H1 (cell line): ENCODE results near the gene SHANK1. TPM values are rescaled to one million over a fixed set of nuclear protein-coding genes. Genes with fewer than 3 reads are reported as not detected.

ENCODE experiments used
- CTCF ChIA-PET: fragments of 300-600 bp; sonication (Branson Sonifier 250); formaldehyde crosslinking; loops from one replicate; lab custom pipeline; 2021; ENCODE audit not compliant: partially characterized antibody; lab: Charles Lee
- POLR2A ChIA-PET: fragments of 300-600 bp; sonication (Branson Sonifier 250); formaldehyde crosslinking; loops from one replicate; lab custom pipeline; 2021; ENCODE audit warnings: inconsistent platforms; ENCODE audit not compliant: partially characterized antibody; lab: Charles Lee
- DNase-seq, 2 experiments: peaks; one replicate each; pipeline versions ENCODE4 v3.0.0 to v3.0.0-alpha.2; 2010 to 2022; ENCODE audit warnings: low spot score in 2 of 2, low read depth in 1 of 2, mixed read lengths in 1 of 2
- FAIRE-seq: peaks from 2 replicates; lab custom pipeline; 2011; peaks lifted over from hg19 to GRCh38; lab: Jason Lieb, UNC
- H2AFZ ChIP-seq: 2 replicates; pipeline ENCODE4 v1.8.1; 2012; ENCODE audit warnings: low read length, inconsistent platforms
- H2AK5ac ChIP-seq: 2 replicates; pipeline ENCODE4 v1.6.1; 2013; ENCODE audit warnings: low read depth, low read length
- H2BK120ac ChIP-seq: replicated peaks from 2 replicates; pipeline ENCODE3; 2013; ENCODE audit warnings: low read depth, low read length, inconsistent platforms
- H2BK12ac ChIP-seq: 2 replicates; pipeline ENCODE4 v1.6.1; 2013; ENCODE audit warnings: low read depth, low read length
- H2BK15ac ChIP-seq: 2 replicates; pipeline ENCODE4 v1.6.1; 2013; ENCODE audit warnings: low read length
- H2BK20ac ChIP-seq: 2 replicates; pipeline ENCODE4 v1.6.1; 2013; ENCODE audit warnings: low read length
- H2BK5ac ChIP-seq: 2 replicates; pipeline ENCODE4 v1.6.1; 2013; ENCODE audit warnings: low read depth, low read length
- H3K14ac ChIP-seq: 2 replicates; pipeline ENCODE4 v1.6.1; 2013; ENCODE audit warnings: inconsistent platforms; ENCODE audit not compliant: insufficient read length
- H3K18ac ChIP-seq: 2 replicates; pipeline ENCODE4 v1.6.1; 2013; ENCODE audit warnings: low read length; ENCODE audit errors: extremely low read depth
- H3K23ac ChIP-seq: 2 replicates; pipeline ENCODE4 v1.6.1; 2013; ENCODE audit warnings: inconsistent platforms; ENCODE audit not compliant: insufficient read length
- H3K23me2 ChIP-seq: 2 replicates; pipeline ENCODE4 v1.6.1; 2013; ENCODE audit warnings: low read depth, low read length
- H3K27ac ChIP-seq: 2 replicates; pipeline ENCODE4 v1.6.1; 2011; ENCODE audit warnings: low read depth, low read length, inconsistent platforms
- H3K27me3 ChIP-seq, 4 experiments: replicated peaks in 1 of 4; 1 replicate in 1 of 4; 2 replicates in 3 of 4; pipeline versions ENCODE4 v1.6.1 to v1.8.1; 2011 to 2013; ENCODE audit warnings: low read length in 3 of 4, mild to moderate bottlenecking in 3 of 4, inconsistent platforms in 2 of 4, mixed read lengths in 2 of 4, moderate library complexity in 1 of 4; ENCODE audit not compliant: control insufficient read depth in 3 of 4, insufficient read depth in 3 of 4; ENCODE audit errors: extremely low read depth in 1 of 4
- H3K36me3 ChIP-seq, 4 experiments: 2 replicates each; pipeline versions ENCODE4 v1.6.1 to v1.8.1; 2011 to 2013; ENCODE audit warnings: mild to moderate bottlenecking in 4 of 4, low read length in 3 of 4, moderate library complexity in 2 of 4, control low read depth in 1 of 4, inconsistent platforms in 1 of 4; ENCODE audit not compliant: insufficient read depth in 4 of 4, control insufficient read depth in 2 of 4
- H3K4ac ChIP-seq: replicated peaks from 2 replicates; pipeline ENCODE3; 2013; ENCODE audit warnings: low read length, low read depth, mixed read lengths, inconsistent platforms; ENCODE audit not compliant: insufficient read length
- H3K4me1 ChIP-seq, 4 experiments: replicated peaks in 1 of 4; 1 replicate in 1 of 4; 2 replicates in 3 of 4; pipeline versions ENCODE4 v1.6.1 to v1.8.1; 2011 to 2013; ENCODE audit warnings: low read length in 3 of 4, inconsistent platforms in 2 of 4, mixed read lengths in 1 of 4; ENCODE audit not compliant: insufficient read depth in 4 of 4, control insufficient read depth in 3 of 4
- H3K4me2 ChIP-seq, 2 experiments: 2 replicates each; pipeline versions ENCODE4 v1.6.1 to v1.8.1; 2011 to 2013; ENCODE audit warnings: low read depth in 2 of 2, low read length in 2 of 2, control low read depth in 1 of 2, inconsistent platforms in 1 of 2, mild to moderate bottlenecking in 1 of 2; ENCODE audit not compliant: insufficient read depth in 1 of 2
- H3K4me3 ChIP-seq, 4 experiments: fragments of 200-600, 300-600 bp in 1 of 4; sonication (generic), shearing (Covaris generic), sonication (Bioruptor Twin) in 1 of 4; 2 replicates each; pipeline versions ENCODE4 v1.5.1 to v1.8.1; 2011 to 2016; ENCODE audit warnings: low read length in 4 of 4, low read depth in 3 of 4, control low read depth in 2 of 4, inconsistent platforms in 2 of 4, mild to moderate bottlenecking in 2 of 4, mixed read lengths in 1 of 4, moderate library complexity in 1 of 4; ENCODE audit not compliant: insufficient read depth in 2 of 4; ENCODE audit errors: extremely low read depth in 1 of 4
- H3K56ac ChIP-seq: replicated peaks from 2 replicates; pipeline ENCODE3; 2013; ENCODE audit warnings: low read depth, mild to moderate bottlenecking, mixed read lengths, low read length, inconsistent platforms; ENCODE audit not compliant: insufficient read length
- H3K79me1 ChIP-seq: 2 replicates; pipeline ENCODE4 v1.6.1; 2013; ENCODE audit warnings: low read depth, low read length, control low read depth
- H3K79me2 ChIP-seq, 2 experiments: 2 replicates each; pipeline versions ENCODE4 v1.6.1 to v1.8.1; 2012 to 2013; ENCODE audit warnings: low read length in 2 of 2, mild to moderate bottlenecking in 2 of 2, inconsistent platforms in 1 of 2; ENCODE audit not compliant: insufficient read depth in 2 of 2, control insufficient read depth in 1 of 2
- H3K9ac ChIP-seq, 4 experiments: replicated peaks in 1 of 4; 1 replicate in 1 of 4; 2 replicates in 3 of 4; pipeline versions ENCODE4 v1.6.1 to v1.8.1; 2011 to 2013; ENCODE audit warnings: low read depth in 3 of 4, low read length in 3 of 4, control low read depth in 2 of 4, mild to moderate bottlenecking in 2 of 4, moderate library complexity in 2 of 4, inconsistent platforms in 1 of 4; ENCODE audit errors: extremely low read depth in 1 of 4
- H3K9me3 ChIP-seq, 2 experiments: 2 replicates each; pipeline versions ENCODE4 v1.6.1 to v1.8.1; 2012 to 2013; ENCODE audit warnings: mild to moderate bottlenecking in 2 of 2, moderate library complexity in 2 of 2, control low read depth in 1 of 2, inconsistent platforms in 1 of 2, low read depth in 1 of 2, low read length in 1 of 2, mixed read lengths in 1 of 2; ENCODE audit not compliant: insufficient read depth in 2 of 2
- H4K20me1 ChIP-seq, 2 experiments: replicated peaks in 1 of 2; 2 replicates each; pipeline versions ENCODE3 to v1.8.1; 2011 to 2013; ENCODE audit warnings: inconsistent platforms in 2 of 2, low read length in 2 of 2, mild to moderate bottlenecking in 1 of 2; ENCODE audit not compliant: insufficient read depth in 2 of 2, control insufficient read depth in 1 of 2
- H4K5ac ChIP-seq: 2 replicates; pipeline ENCODE4 v1.6.1; 2013; ENCODE audit warnings: low read length, low read depth, mixed read lengths, inconsistent platforms; ENCODE audit not compliant: insufficient read length
- H4K8ac ChIP-seq: 2 replicates; pipeline ENCODE4 v1.8.0; 2013; ENCODE audit warnings: mild to moderate bottlenecking, moderate library complexity, low read length, inconsistent platforms; ENCODE audit not compliant: insufficient read depth; ENCODE audit errors: extremely low read depth
- H4K91ac ChIP-seq: replicated peaks from 2 replicates; pipeline ENCODE3; 2013; ENCODE audit warnings: low read length, mixed read lengths, inconsistent platforms; ENCODE audit not compliant: insufficient read length
- CHD1 ChIP-seq: IDR thresholded peaks from 2 replicates; pipeline ENCODE4 v1.6.1; 2012; ENCODE audit warnings: low read depth, low read length, improper control_type of control experiment
- CREB1 ChIP-seq: IDR thresholded peaks from 2 replicates; pipeline ENCODE4 v1.6.1; 2012; ENCODE audit warnings: inconsistent platforms
- EGR1 ChIP-seq: IDR thresholded peaks from 2 replicates; pipeline ENCODE4 v1.6.1; 2011; ENCODE audit warnings: low read depth, low read length, borderline replicate concordance
- EZH2 ChIP-seq: fragments of 200-600 bp; sonication (generic); IDR thresholded peaks from 2 replicates; pipeline ENCODE4 v1.7.1; 2012; ENCODE audit warnings: low read depth, mild to moderate bottlenecking, moderate library complexity, low read length, inconsistent platforms; ENCODE audit not compliant: severe bottlenecking
- HDAC6 ChIP-seq: IDR thresholded peaks from one replicate; pipeline ENCODE4 v1.7.1; 2012; ENCODE audit warnings: low read depth, mild to moderate bottlenecking, inconsistent platforms, low read length, moderate library complexity
- SAP30 ChIP-seq: fragments of 300-600 bp; sonication (generic); IDR thresholded peaks from 2 replicates; pipeline ENCODE4 v1.7.1; 2012; ENCODE audit warnings: low read length, moderate library complexity, mild to moderate bottlenecking, inconsistent platforms; ENCODE audit not compliant: insufficient read depth, insufficient replicate concordance
- whole genome bisulfite sequencing, 2 experiments: shearing (Covaris generic) in 1 of 2; methylation state at CpG; one replicate each; pipeline versions ENCODE4 v1.1.6 to v1.1.7; 2013 to 2015; ENCODE audit warnings: low lambda C conversion rate in 2 of 2, mixed read lengths in 2 of 2, inconsistent platforms in 1 of 2, low coverage in 1 of 2, missing lambda C conversion rate in 1 of 2; ENCODE audit not compliant: insufficient replicate concordance in 2 of 2, insufficient coverage in 1 of 2, insufficient read length in 1 of 2; ENCODE audit errors: extremely low coverage in 1 of 2, missing lambda C conversion rate in 1 of 2; 5-methylcytosine and 5-hydroxymethylcytosine counted together
- polyA plus RNA-seq, 7 experiments: library from polyadenylated mRNA; depleted of rRNA in 3 of 7; stranded (reverse) in 5 of 7; unstranded in 2 of 7; fragments of >200 nt in 5 of 7; fragments of 200-250 nt in 2 of 7; gene quantifications; 1 replicate in 5 of 7; 2 replicates in 1 of 7; 4 replicates in 1 of 7; pipeline versions ENCODE4 v1.2.1 to v1.2.3, GENCODE V29; 2011 to 2013; ENCODE audit warnings: missing spikeins in 2 of 7, mixed read lengths in 2 of 7
- total RNA-seq: library from RNA; stranded (reverse); fragmentation: NEBNext Ultra II Directional; extraction: Animal tissue kit (Norgen Biotek cat#: 25700); gene quantifications from 2 replicates; pipeline ENCODE4 v1.2.1, GENCODE V29; 2021
- TF ChIP-seq, protein P1 (sequence below): IDR thresholded peaks from 2 replicates; pipeline ENCODE4 v1.6.1; 2011; ENCODE audit warnings: low read depth, mild to moderate bottlenecking, low read length; ENCODE audit not compliant: insufficient read depth

Gene SHANK1
- total and polyA plus RNA-seq, 2 of the 8 experiments (the other 6 are each of a cell fraction or from before 2014, with no cell fraction given), result 1.1 to 3.7 TPM

DNA sequence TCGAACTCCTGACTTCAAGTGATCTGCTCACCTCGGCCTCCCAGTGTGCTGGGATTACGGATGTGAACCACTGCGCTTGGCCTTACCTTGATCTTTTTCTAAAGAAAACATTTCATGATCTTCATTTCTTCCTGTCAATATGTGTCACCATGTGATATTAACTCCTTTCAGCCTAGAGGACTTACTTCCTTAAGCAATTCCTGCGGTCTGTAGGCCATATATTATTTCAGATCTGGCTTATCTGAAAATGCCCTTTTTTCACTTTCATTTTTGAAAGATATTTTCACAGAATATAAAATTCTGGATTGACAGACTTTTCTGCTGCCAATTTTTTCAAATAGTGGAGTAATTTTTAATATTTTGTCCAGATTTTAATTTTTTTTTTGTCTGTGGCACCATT, 48.7 kb upstream of the SHANK1 start:
- ChIA-PET POLR2A (no interaction called here), CTCF (no interaction called here)
- Histone ChIP-seq H3K23me2 (no peaks in the 10 kb centered on the region), H2BK12ac (no peak overlapping the region), H3K36me3 (no peaks in the 10 kb centered on the region), H3K27me3 (peaks cover 0 to 4% (median 1%) of the 10 kb centered on the region in 4 experiments; a peak in 2 of 7 replicates), H3K4me3 (no peak overlapping the region), H2AK5ac (no peak overlapping the region), H3K27ac (no peak overlapping the region), H3K4me1 (no peaks in the 10 kb centered on the region), H3K18ac (no peak overlapping the region), H3K56ac (no peak overlapping the region), H2BK15ac (no peak overlapping the region), H3K23ac (no peak overlapping the region), H3K4ac (no peak overlapping the region), H4K5ac (no peak overlapping the region), H4K91ac (no peak overlapping the region), H3K14ac (no peak overlapping the region), H4K20me1 (no peaks in the 10 kb centered on the region), H3K9me3 (no peaks in the 10 kb centered on the region; a peak in 1 of 4 replicates), H3K79me2 (no peaks in the 10 kb centered on the region), H2AFZ (no peak overlapping the region), H3K4me2 (no peak overlapping the region), H3K9ac (no peak overlapping the region), H2BK120ac (no peak overlapping the region), H2BK5ac (no peak overlapping the region), H4K8ac (no peak overlapping the region)
- no peak for FAIRE-seq
- DNase-seq, result no peak
- WGBS, 2 experiments, result 88% methylated on average over 5 of the region's 5 CpGs; no CpG with 5 or more reads in 1 of the 2 experiments
- no peak for TF ChIP-seq EZH2
- no peak for TF ChIP-seq SAP30
- no peak for TF ChIP-seq EGR1
- TF ChIP-seq CREB1, result no peak
- TF ChIP-seq, protein P1, sequence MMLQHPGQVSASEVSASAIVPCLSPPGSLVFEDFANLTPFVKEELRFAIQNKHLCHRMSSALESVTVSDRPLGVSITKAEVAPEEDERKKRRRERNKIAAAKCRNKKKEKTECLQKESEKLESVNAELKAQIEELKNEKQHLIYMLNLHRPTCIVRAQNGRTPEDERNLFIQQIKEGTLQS, result no peak
- no peak for TF ChIP-seq HDAC6
- no peak for TF ChIP-seq CHD1
- TF ChIP-seq, all 59 proteins: peak for 0
- no peak overlapping the region for H2BK20ac ChIP-seq
- no peaks in the 10 kb centered on the region for H3K79me1 ChIP-seq
